ENCODE measurements around the gene PRG3. TPM values are rescaled to one million over a fixed set of nuclear protein-coding genes. Genes with fewer than 3 reads are reported as not detected.
A peak's percentile ranks its signal among the peaks of the same experiment; 100 is the strongest.

PRG3 gene
- total and polyA plus RNA-seq, 2 donors (not counting 1 experiment from before 2014, with no cell fraction given): not detected

DNA sequence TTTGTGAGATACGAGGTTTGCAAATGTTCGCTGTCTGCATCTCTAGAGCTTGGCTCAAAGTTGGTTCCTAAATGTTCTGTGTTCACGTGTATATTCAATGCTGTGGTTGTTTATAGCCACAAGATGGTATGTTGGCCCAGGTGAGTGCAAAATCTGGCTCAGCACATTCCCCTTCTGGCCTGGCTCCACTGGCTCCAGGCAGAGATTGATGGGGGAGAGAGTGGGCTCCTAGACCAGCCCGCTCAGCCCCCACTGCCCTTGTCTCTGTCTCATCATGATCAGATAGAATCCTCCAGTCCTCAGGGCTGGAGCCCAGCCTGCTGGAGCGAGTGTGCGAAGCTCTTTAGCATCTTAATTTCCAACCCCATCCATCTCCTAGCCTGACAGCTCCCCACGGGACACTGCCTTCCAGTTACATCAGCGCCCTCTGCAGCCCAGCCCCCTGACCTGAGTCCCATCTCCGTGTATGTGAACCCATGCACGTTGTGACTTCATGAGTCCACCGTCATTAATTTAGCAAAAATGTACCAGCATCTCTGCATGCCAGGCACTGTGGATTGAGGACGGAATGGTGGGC, 40.8 kb downstream of the PRG3 start:
- no peak overlapping the region for H3K27ac ChIP-seq (ENCODE audit: low read length in 2 of 2)
- TF ChIP-seq EZH2 (IDR thresholded peaks at IDR 0.05; ENCODE audit: borderline replicate concordance, insufficient read depth, low read depth, low read length, poor library complexity, severe bottlenecking): no peak
- TF ChIP-seq, protein P1, sequence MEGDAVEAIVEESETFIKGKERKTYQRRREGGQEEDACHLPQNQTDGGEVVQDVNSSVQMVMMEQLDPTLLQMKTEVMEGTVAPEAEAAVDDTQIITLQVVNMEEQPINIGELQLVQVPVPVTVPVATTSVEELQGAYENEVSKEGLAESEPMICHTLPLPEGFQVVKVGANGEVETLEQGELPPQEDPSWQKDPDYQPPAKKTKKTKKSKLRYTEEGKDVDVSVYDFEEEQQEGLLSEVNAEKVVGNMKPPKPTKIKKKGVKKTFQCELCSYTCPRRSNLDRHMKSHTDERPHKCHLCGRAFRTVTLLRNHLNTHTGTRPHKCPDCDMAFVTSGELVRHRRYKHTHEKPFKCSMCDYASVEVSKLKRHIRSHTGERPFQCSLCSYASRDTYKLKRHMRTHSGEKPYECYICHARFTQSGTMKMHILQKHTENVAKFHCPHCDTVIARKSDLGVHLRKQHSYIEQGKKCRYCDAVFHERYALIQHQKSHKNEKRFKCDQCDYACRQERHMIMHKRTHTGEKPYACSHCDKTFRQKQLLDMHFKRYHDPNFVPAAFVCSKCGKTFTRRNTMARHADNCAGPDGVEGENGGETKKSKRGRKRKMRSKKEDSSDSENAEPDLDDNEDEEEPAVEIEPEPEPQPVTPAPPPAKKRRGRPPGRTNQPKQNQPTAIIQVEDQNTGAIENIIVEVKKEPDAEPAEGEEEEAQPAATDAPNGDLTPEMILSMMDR (IDR thresholded peaks at IDR 0.05): no peak
- peaks cover 10% of the 10 kb centered on the region for H3K79me2 ChIP-seq (ENCODE audit: control insufficient read depth, insufficient read depth, low read length)
- H3K9me3 ChIP-seq (ENCODE audit: control extremely low read depth in 1 of 3, control insufficient read depth in 2 of 3, insufficient read depth in 1 of 3, low read length in 2 of 3): no peaks in the 10 kb centered on the region
- H3K4me2 ChIP-seq (replicated peaks; ENCODE audit: low read depth, low read length, poor library complexity, severe bottlenecking): no peak overlapping the region
- H3K4me3 Mint-ChIP-seq: no peak overlapping the region
- H3K4me1 ChIP-seq (ENCODE audit: control insufficient read depth in 2 of 2, insufficient read depth in 2 of 2, low read length in 2 of 2): peaks cover 7 to 10% of the 10 kb centered on the region in 2 donors
- peaks cover 11% of the 10 kb centered on the region for H3K27me3 Mint-ChIP-seq
- CTCF ChIA-PET: interaction anchor here (1.4 kb wide), 1 partner anchor 8 kb away, joined by 4 read pairs; no protein-coding TSS in a partner anchor
- peaks cover 11% of the 10 kb centered on the region for H3K4me1 Mint-ChIP-seq
- DNase-seq (no peak), ATAC-seq (ENCODE audit: low read depth) (no peak)
- peak overlapping the region; percentile 10 for H2AFZ ChIP-seq (ENCODE audit: insufficient read depth, low read depth, low read length, poor library complexity, severe bottlenecking)
- intact Hi-C loops (cut with micrococcal nuclease): no loop called here
- no peaks in the 10 kb centered on the region for H3K27me3 ChIP-seq (replicated peaks in 1 of 4; ENCODE audit: control extremely low read depth in 1 of 4, control insufficient read depth in 3 of 4, insufficient read depth in 4 of 4, low read length in 3 of 4)
- POLR2A ChIA-PET: no interaction called here
- no peak overlapping the region for H3K9ac ChIP-seq (ENCODE audit: low read length)
- no peaks in the 10 kb centered on the region for H3K36me3 ChIP-seq (replicated peaks in 1 of 2; ENCODE audit: control extremely low read depth in 1 of 2, control insufficient read depth in 1 of 2, extremely low read depth in 1 of 2, insufficient read depth in 2 of 2, low read length in 1 of 2)
- H3K27ac Mint-ChIP-seq: no peak overlapping the region
- no peaks in the 10 kb centered on the region for H4K20me1 ChIP-seq (ENCODE audit: control insufficient read depth, insufficient read depth, low read length, poor library complexity, severe bottlenecking)
- WGBS (ENCODE audit: insufficient coverage): 56% methylated on average over 12 of the region's 12 CpGs
- H3K4me3 ChIP-seq (ENCODE audit: control extremely low read depth in 1 of 5, extremely low read depth in 1 of 5, insufficient read depth in 1 of 5, low read depth in 2 of 5, low read length in 4 of 5): no peak overlapping the region
- H3K9me3 Mint-ChIP-seq (ENCODE audit: insufficient read depth): no peaks in the 10 kb centered on the region

DNA sequence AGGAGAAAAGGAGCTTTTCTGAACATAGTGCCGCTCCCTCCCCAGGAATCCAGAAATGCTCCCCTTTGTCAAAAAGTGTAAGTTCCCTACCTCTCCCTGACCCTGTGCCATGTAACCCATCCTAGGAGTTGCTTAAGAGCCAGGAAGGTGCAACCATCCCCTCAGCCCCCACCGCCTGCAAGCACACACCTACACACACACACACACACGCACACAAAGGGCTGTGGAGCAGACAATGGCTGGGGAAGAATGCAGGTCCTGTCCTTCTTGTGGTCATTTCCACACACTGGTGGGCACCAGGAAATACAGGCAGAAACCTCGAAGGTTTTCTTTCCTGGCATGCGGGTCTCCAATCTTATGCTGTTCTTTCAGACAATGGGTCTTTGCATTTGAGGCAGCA, 41.6 kb downstream of the PRG3 start:
- H3K4me3 ChIP-seq (ENCODE audit: control extremely low read depth in 1 of 5, extremely low read depth in 1 of 5, insufficient read depth in 1 of 5, low read depth in 2 of 5, low read length in 4 of 5): no peak overlapping the region
- peaks cover 19% of the 10 kb centered on the region for H3K4me1 Mint-ChIP-seq
- TF ChIP-seq EZH2 (IDR thresholded peaks at IDR 0.05; ENCODE audit: borderline replicate concordance, insufficient read depth, low read depth, low read length, poor library complexity, severe bottlenecking): no peak
- TF ChIP-seq, protein P1 (IDR thresholded peaks at IDR 0.05): no peak
- 72% methylated on average over 4 of the region's 5 CpGs for WGBS (ENCODE audit: insufficient coverage)
- peaks cover 0 to under 1% of the 10 kb centered on the region in 2 experiments for H3K36me3 ChIP-seq (replicated peaks in 1 of 2; ENCODE audit: control extremely low read depth in 1 of 2, control insufficient read depth in 1 of 2, extremely low read depth in 1 of 2, insufficient read depth in 2 of 2, low read length in 1 of 2)
- H3K27me3 ChIP-seq (replicated peaks in 1 of 4; ENCODE audit: control extremely low read depth in 1 of 4, control insufficient read depth in 3 of 4, insufficient read depth in 4 of 4, low read length in 3 of 4): no peaks in the 10 kb centered on the region
- peaks cover 18% of the 10 kb centered on the region for H3K79me2 ChIP-seq (ENCODE audit: control insufficient read depth, insufficient read depth, low read length)
- H3K9me3 ChIP-seq (ENCODE audit: control extremely low read depth in 1 of 3, control insufficient read depth in 2 of 3, insufficient read depth in 1 of 3, low read length in 2 of 3): no peaks in the 10 kb centered on the region
- ChIA-PET CTCF (interaction anchor here (1.4 kb wide), 1 partner anchor 9 kb away, joined by 4 read pairs; no protein-coding TSS in a partner anchor), POLR2A (no interaction called here)
- peaks cover 11% of the 10 kb centered on the region for H3K27me3 Mint-ChIP-seq
- no peak overlapping the region for H3K27ac Mint-ChIP-seq
- intact Hi-C loops (cut with micrococcal nuclease): loop anchor here (5.0 kb wide), 2 partner anchors 88 to 328 kb away; partner anchors contain the start of genes SLC43A3 and ZDHHC5
- H3K4me3 Mint-ChIP-seq: no peak overlapping the region
- H2AFZ ChIP-seq (ENCODE audit: insufficient read depth, low read depth, low read length, poor library complexity, severe bottlenecking): no peak overlapping the region
- H3K9me3 Mint-ChIP-seq (ENCODE audit: insufficient read depth): no peaks in the 10 kb centered on the region
- no peak for DNase-seq
- no peak for ATAC-seq (ENCODE audit: low read depth)
- H3K4me1 ChIP-seq (ENCODE audit: control insufficient read depth in 2 of 2, insufficient read depth in 2 of 2, low read length in 2 of 2): peaks cover 15 to 18% of the 10 kb centered on the region in 2 donors
- no peak overlapping the region for H3K27ac ChIP-seq (ENCODE audit: low read length in 2 of 2)
- no peak overlapping the region for H3K9ac ChIP-seq (ENCODE audit: low read length)
- H4K20me1 ChIP-seq (ENCODE audit: control insufficient read depth, insufficient read depth, low read length, poor library complexity, severe bottlenecking): no peaks in the 10 kb centered on the region
- no peak overlapping the region for H3K4me2 ChIP-seq (replicated peaks; ENCODE audit: low read depth, low read length, poor library complexity, severe bottlenecking)

All from B cell (primary cell).